ENCODE results near the gene APCDD1L.

APCDD1L gene

DNA sequence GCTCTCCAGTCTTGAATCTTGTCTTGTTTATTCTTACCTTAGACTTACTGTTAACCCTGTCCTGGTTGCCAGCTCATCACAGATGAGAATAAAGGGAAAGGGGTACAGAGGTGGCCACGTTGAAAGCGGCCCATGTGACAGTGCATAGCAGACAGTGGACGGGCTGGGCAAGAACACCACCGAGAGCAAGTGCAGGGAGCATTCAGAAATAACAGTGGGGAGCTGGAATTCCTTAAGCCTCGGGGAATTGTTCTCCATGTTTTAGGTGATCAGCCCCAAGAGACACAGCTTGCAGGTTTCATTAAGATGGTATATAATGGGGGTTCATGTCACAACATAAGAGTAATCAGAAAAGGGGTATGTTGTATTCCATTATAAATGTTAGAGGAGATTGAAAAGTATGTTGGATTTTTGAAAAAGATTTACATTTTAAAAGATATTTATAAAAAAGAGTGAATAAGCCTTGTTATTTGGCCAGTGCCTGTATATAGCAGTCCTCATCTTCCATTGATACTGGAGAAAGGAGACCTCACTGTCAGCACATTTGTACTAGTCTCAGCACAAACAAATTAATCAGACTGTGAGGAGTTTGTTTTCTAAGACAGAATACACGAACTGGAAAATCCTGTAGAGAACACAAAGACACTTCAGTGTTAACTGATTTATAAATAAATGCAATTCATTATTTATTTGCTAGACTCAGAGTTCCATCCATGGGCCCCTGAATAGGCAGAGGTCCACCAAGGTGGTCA is 90.8 kb downstream of the APCDD1L start:
- DNase-seq = no peak
- no peak overlapping the region for H3K4me3 ChIP-seq (ENCODE audit: low read depth, low read length)
- peaks cover 28% of the 10 kb centered on the region for H3K36me3 ChIP-seq
- TF ChIP-seq, protein P1, sequence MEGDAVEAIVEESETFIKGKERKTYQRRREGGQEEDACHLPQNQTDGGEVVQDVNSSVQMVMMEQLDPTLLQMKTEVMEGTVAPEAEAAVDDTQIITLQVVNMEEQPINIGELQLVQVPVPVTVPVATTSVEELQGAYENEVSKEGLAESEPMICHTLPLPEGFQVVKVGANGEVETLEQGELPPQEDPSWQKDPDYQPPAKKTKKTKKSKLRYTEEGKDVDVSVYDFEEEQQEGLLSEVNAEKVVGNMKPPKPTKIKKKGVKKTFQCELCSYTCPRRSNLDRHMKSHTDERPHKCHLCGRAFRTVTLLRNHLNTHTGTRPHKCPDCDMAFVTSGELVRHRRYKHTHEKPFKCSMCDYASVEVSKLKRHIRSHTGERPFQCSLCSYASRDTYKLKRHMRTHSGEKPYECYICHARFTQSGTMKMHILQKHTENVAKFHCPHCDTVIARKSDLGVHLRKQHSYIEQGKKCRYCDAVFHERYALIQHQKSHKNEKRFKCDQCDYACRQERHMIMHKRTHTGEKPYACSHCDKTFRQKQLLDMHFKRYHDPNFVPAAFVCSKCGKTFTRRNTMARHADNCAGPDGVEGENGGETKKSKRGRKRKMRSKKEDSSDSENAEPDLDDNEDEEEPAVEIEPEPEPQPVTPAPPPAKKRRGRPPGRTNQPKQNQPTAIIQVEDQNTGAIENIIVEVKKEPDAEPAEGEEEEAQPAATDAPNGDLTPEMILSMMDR (IDR thresholded peaks at IDR 0.05; ENCODE audit: low read depth, low read length) = no peak
- no peaks in the 10 kb centered on the region for H3K27me3 ChIP-seq
- no peaks in the 10 kb centered on the region for H3K4me1 ChIP-seq
- H3K9me3 ChIP-seq = no peaks in the 10 kb centered on the region

DNA sequence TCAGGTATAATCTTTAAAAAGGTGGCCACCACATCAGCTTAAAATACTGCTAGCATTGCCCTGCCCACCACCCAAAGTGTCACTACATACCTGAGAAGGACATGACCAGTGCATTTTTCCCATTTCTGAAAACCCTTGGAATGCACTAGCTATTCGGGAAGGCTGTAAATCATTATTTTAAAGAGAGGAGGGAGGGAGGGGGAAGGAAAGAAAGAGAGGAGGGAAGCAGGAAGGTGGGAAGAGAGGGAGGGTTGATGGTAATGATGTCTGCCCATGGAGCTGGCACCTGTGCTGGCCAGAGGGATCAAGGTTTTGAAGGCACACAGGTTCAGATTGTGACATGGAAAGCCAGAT is 93.7 kb downstream of the APCDD1L start:
- H3K36me3 ChIP-seq = peaks cover 40% of the 10 kb centered on the region
- no peak overlapping the region for H3K4me3 ChIP-seq (ENCODE audit: low read depth, low read length)
- TF ChIP-seq, protein P1 (IDR thresholded peaks at IDR 0.05; ENCODE audit: low read depth, low read length) = no peak
- peaks cover 5% of the 10 kb centered on the region; the same call in 1 of the 2 replicates for H3K4me1 ChIP-seq
- no peak for DNase-seq
- no peaks in the 10 kb centered on the region for H3K9me3 ChIP-seq
- H3K27me3 ChIP-seq = no peaks in the 10 kb centered on the region

DNA sequence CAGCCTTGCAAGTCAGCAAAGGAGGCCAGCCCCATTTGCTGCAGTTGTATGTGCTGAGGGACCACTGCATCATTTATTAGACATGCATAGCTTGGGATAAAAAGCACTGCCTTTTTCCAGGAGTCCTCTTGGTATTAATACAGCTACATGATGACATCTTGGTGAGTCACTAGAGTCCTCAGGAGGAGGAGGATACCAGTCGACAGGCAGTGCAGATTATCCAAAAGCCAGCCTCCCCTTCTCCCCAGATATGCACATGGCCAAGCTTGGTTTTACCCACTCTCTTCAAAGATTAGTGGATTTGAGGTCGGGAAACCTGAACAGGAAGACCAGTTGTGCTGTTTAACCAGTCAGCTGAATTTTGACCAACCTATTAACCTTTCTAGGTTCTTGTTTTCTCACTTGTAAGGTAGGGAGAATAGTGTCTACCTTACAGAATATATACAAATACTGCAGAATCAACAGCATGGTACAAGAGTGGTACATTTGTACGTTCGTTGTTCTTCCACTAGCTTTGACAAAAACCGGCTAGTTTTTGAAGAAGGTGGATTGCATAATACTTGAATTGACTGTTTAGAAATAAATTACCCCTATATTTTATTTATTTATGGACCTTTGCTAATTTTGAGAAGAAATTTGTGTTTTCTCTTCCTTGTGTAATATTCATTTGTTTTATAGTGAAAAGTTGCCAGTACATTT is 94.3 kb downstream of the APCDD1L start:
- Histone ChIP-seq H3K27me3 (no peaks in the 10 kb centered on the region), H3K36me3 (peaks cover 40% of the 10 kb centered on the region), H3K4me3 (ENCODE audit: low read depth, low read length) (no peak overlapping the region), H3K4me1 (peaks cover 5% of the 10 kb centered on the region; the same call in 1 of the 2 replicates), H3K9me3 (no peaks in the 10 kb centered on the region)
- TF ChIP-seq, protein P1 (IDR thresholded peaks at IDR 0.05; ENCODE audit: low read depth, low read length) = no peak
- DNase-seq = no peak

DNA sequence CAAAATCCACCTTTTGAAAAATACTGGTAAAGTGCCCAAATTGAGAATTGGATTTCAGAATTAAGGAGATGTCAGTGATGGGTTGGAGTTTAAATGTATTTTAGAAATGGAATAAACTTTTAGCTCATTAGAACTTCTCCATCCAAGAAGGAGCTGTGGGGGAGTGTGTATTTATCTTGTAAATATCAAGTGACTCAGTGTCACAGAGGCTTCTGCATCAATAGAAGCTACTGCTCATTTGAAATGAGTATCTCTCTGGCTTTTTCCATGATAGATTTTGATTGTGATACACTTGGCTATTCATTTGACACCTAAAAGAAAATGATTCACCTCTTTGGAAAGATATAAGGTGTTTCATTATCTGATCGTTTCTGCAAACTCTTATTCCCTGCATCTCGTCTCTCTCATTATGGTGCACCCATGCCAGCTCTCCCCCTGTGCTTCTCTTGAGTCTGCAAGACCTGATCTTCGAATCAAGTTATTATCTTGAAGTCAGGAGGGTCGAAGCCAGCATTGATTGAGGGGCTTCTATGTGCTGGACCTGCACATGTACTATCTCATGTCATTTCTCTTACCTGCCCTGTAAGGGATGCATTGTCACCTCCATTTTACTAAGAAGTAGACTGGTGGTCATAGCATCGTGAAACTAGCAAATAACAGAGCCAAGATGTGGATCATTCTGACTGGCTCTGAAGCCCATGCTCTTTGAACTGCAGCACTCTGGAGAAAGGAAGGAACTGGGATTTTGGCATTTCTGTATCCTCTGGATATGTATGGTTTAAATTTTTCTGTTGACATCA is 96.0 kb downstream of the APCDD1L start:
- Histone ChIP-seq H3K4me1 (peaks cover 5% of the 10 kb centered on the region; the same call in 1 of the 2 replicates), H3K4me3 (ENCODE audit: low read depth, low read length) (no peak overlapping the region), H3K27me3 (no peaks in the 10 kb centered on the region), H3K36me3 (peaks cover 41% of the 10 kb centered on the region), H3K9me3 (no peaks in the 10 kb centered on the region)
- no peak for DNase-seq
- TF ChIP-seq, protein P1 (IDR thresholded peaks at IDR 0.05; ENCODE audit: low read depth, low read length) = no peak

DNA sequence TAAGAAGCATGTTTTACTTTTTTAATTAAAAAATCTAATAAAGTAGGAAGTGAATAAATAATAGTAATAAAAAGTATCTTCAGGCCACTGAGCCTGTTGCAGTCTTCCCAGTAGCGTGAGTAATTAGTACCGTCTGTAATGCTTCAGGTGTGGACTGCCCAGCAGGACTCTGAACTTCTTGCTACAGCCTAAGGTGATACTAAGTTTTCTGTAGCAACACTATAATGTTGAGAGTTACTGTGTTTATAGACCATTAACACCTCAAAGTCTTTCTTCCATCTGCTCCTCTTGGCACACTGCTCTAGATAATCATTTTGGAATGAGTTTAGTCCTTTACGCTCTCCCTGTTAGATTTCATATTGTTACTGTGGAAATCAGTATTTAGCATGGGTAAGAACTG is 97.8 kb downstream of the APCDD1L start:
- H3K9me3 ChIP-seq = no peaks in the 10 kb centered on the region
- peaks cover 5% of the 10 kb centered on the region; the same call in 1 of the 2 replicates for H3K4me1 ChIP-seq
- no peak overlapping the region for H3K4me3 ChIP-seq (ENCODE audit: low read depth, low read length)
- TF ChIP-seq, protein P1 (IDR thresholded peaks at IDR 0.05; ENCODE audit: low read depth, low read length) = no peak
- H3K36me3 ChIP-seq = peaks cover 35% of the 10 kb centered on the region
- no peak for DNase-seq
- H3K27me3 ChIP-seq = no peaks in the 10 kb centered on the region
